Femur (tissue), 1 donor: ENCODE data around the gene CZIB.

Source experiments
- DNase-seq: peaks from one replicate; pipeline ENCODE4 v3.0.0-alpha.2; 2017

The CZIB gene

DNA sequence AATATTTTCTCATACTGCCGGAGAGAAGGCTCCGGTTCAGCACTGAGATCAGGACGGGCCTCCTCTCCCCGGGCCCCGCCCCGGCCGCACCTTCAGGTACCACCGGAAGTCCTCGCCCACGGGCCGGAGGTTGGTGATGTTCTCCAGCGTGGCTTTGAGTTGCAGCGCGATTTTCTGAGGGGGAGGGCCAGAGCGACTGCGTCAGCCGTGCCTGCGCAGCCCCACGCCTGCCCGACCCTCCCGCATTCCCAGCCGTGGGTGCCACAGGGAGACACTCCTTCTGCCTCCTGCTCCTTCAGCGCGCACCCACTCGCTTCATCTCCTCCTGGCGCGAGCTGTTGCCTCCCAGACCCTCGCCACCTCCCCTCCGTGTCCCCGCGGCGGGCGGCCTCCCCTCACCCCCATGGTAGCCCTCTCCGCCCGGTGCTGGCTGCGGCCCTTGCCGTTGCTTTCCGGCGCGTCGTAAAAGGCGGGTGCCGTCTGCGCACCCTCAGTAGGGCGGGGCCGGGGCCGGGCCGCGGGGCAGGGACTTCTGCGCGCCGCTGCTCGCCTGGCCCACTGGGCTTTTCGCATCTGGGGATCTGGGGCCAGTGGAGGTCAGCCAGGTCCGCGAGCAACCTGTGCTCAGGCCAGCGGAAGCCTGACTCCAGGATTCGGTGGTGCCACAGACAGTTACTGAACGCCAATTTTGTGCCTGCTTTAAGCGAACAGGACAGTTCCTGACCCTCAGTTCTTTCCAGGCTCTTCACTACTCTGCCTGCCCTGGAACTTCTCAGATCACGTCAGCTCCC, at the start of gene CZIB:
Gene CZIB (minus strand): TSS at position 464 of the 791 bp plus-strand sequence. CDS start 59 bp downstream, at position 405.
- DNase-seq, result peak; percentile 95

DNA sequence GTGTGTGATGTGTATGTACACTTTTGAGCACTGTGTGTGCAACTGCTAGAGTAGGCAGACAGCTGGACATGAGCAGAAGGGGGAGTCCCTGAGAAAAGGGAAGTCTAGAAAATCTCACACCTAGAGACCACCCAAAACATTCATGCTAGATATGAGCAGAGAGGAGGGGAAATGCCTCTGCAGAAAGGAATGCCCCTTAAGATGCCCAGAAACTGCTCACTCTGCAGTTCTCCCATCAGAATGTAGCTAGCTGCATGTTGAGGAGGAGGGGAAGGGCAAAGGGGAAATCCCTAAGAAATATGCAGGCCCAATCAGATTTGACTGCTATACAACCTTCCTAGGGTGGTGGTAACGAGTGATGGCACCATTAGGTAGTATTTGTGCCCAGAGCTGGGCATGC, 49.7 kb upstream of the CZIB start:
- DNase-seq, result no peak

DNA sequence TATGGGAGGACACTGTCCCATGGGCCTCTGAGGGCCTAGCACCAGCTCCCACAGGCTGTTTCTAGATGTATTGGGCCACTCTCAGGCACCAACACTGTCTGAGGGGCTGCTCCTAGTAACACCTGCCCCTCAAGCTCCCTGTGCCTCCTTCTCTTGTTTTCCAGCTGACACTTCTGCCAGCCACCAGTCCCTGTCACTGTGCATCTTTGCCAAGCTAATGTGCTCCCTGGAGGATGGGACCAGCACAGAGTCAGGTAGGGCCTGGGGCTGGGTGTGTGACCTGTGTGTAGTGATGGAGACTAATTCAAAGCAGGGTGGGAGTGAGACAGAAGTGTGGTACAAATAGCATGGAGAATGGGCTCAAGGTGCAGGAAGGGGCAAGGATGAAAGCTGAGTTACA, 47.3 kb upstream of the CZIB start:
- DNase-seq, result no peak

DNA sequence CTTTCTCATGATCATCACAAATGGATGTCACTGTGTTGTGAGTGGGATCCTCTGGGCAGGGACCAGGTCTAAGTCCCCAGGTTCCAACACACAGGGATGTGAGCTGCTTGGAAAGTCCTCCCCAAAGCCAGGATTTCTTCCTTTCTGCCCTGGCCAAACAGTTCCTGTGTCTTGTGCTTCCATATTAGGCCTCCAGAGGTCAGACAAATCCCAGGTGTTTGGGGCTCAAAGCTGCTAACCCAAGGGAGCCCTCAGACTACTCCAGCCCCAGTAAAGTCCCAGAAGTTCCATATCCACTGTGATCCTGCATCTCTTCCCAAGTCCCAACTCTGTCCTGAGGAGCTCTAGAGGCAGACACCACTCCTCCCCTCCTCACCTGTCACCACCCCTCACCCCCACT, 45.6 kb upstream of the CZIB start:
- DNase-seq, result no peak

DNA sequence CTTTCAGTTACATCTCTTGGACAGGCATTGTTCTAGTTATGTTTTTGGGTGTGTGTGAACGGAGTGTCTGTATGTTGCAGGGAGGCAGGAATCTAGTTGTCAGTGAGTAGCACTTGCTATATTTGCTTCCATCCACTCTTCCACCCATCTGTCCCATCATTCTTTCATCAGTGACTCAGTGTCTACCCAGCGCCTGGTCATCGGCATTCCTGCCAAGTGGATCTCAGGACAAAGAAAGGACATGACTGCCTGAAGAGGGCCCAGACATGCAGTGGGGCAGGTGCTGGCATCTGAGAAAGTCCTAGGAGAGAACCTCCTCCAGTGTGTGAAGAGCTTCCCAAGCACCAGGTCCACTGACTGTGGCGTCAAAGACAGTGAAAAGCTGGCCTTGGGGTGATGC, 45.1 kb upstream of the CZIB start:
- no peak for DNase-seq

DNA sequence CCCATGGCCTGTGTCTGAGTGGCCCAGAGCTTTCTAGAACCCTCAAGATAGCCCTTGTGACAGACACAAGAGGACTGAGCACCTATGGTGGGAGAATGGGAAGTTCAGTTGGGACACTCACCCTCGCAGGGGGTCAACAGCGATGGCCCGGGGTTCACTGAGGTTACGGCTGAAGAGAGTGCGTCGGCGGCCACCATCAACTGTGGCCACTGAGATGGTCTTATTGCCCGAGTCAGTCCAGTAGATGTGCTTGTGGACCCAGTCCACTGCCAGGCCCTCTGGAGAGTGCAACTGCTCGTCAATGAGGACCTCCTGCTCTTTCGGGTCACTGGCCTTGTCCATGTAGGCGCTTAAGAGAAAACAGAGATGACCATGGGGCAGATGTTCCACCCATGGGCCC, 43.6 kb upstream of the CZIB start:
- DNase-seq, result no peak

DNA sequence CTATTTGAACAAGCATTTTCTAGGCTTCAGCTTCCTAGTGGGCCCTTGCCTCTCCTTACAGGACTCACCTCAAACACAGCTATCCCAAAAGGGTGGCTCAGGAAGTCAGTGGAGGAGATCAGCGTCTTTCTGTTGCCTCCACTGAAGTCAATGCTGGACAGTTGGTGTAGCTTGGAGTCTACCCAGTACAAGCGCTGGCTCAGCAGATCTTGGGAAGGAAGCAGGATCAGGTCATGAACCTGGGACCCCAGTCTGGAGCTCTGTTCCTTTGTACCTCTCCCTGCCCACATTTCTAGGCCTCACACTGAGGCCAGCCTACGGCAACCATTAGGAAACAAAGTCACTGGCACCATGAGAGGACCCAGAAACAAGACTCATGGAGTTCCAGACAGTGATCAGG, 41.6 kb upstream of the CZIB start:
- no peak for DNase-seq

DNA sequence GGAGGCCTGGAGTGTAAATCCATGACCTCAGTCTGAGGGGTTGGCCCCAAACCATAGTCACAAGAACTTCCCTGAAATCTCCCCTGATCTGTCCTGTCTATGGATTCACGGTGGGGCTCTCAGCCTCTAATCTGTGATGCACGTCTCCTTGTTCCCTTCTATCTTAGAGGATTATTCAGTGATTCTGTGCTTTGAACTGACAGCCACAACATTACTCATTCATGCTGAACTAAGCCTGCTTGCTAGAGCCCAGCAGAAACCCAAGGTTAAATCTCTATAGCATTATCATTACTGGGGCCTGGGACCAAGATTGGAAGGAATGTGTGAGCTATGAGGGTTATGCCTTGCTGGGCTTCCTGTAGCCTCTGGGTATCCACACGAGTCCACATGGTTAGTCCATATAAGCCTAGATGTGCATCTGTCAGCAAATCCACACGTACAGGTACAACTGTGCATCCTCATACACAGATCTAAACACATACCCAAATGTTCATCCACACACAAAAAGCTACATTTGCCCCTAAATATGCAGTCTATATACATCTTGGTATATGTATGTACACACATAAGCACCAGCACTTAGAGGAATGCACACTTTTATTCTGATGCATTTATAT, 40.3 kb upstream of the CZIB start:
- DNase-seq, result no peak

DNA sequence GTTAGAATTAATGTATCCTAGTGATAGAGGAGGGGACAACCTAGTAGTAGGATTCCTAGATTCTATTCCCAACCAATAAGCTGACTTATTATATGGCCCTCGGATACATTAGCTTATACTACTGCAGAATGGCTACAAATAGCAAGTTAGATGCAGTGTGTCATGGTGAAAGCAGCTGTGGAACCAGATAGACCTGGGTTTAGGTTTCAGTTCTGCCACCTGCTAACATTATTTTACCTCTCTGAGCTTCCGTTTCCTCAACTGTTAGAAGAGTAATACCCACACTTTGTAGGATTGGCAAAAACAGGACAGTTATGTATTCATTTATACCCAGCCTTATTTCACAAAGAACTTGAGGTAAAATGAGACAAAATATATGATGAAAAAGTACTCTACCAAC, 39.5 kb upstream of the CZIB start:
- no peak for DNase-seq

DNA sequence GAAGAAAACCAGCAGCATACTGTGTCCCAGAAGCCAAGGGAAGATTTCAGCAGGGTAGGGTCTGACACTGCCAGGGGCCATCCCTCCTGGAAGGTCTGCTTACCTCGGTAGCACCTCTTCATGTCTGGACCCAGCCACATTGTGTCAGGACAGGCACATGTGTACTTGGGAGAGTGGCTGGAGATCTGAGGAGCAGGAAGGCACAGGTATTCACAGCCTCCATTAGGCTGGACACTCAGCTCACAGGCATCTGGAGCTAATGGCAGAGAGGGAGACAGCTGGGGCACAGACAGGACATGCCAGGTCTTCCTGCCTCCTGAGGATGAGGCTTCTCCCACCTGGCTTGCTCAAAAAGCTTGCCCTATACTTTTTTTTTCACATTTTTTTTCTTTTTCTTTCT, 37.8 kb upstream of the CZIB start:
- DNase-seq, result no peak

DNA sequence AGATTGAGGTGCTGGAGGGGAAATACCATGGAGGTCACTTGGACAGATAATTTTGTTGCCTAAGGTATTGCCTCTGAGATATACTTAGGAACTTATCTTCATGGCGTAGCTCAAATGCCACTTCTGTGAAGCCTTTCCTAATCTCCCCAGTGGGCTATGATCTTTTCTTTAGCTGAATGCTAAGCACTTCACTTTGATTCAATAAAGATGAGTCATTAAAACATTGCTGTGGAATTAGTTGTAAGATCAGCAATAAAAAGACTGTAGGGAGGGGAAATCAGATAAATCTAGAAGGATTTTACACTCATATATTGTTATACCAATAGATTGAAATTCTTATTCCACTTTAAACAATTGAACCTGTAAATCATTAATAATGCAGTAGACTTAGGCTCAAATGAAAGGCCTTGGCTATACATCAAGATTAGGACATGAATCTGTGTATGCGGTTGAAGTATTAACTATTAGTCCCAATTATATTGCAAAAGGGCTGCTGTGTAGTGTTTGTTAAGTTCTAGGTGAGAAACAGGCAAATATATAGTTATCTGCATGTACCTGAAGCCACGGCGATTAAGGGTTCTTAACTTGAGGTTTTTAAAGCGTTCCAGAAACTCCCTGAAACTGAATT, 37.1 kb upstream of the CZIB start:
- DNase-seq, result no peak

DNA sequence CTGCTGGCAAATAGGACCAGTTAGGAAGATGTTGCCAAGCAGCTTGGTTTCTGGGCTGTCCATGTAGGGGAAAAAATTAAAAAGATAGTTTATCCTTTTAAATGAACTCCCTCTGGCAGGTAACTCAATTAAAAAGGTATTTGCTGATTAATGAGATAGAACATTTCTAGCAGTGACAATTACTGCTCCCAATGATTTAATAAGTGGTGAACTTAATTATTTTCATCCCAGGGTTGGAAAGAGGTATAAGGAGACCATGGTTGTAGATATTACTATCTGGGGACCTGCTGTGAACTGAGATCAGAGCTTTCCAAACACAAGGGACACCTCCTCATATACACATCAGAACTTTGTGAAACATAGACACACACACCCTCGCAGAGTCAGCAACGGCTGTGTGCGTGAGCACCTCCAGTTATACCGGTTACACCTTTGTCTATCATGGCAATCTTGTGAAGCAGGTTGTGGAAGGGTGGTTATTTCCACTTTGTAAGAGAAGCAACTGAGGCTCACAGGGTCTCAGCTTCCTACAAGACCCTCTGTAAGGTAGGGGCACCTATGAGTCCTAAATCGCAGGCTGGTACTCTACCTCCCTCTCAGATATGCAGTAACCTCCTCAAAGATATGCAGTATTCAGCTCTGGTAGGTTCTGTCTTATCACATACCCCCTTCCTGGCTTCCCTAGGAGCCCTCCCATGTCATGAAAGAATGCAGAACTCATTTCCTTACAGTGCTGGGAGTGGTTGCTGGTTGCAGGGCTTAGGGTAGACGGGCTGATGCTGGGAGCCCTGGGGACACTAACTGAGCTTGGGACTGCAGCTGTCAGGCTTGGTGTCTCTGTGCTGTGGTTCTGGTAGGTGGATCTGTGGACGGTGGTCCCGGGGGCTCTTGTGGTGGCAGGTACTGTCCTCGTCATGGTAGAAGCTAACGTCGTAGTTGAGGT, 36.3 kb upstream of the CZIB start:
- DNase-seq, result no peak

DNA sequence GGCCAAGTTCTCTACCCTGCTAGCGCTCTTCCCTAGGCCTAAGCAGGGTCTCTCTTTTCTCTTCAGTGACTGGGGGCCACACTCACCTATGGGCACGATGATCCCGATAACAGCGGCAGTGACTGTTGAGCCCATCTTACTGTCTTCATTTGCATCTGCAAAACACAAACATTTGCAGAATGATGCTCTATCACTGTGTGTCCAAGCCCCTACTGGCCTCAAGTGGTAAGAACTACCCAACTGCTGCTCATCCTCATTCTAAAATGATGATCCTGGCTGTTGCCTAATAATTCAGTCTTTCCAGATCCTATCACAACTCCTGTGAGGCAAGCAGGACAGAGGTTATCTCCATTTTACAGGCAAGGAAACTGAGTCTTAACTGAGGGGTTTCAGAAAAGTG, 34.6 kb upstream of the CZIB start:
- no peak for DNase-seq

DNA sequence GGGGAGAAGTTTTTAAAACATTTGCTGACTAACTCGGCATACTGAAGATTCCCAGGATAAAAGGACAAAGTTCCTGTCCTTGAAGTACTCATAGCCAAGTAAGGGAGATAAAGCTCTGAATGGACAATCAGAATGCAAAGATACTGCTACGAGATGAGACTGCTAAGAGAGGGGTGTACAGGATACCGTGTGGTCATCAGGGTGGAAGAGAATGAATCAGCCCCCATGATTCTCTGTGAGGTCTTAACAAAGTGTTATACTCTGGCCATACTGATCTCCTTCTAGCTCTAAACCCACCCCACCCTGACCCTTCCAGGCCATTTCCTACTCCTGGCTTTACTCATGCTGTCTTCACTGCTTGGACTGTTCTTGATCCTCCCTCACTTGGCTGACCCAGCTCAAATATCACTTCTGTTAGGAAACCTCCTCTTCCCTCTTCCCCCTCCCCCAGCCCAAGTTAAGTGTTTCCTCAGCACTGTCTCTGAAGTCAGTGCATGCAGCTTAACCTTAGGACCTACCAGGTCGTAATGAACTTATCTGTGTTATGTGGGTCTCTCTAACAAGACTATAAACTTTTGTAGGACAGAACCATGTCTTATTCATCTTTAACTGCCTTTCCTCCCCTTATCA, 33.7 kb upstream of the CZIB start:
- no peak for DNase-seq

DNA sequence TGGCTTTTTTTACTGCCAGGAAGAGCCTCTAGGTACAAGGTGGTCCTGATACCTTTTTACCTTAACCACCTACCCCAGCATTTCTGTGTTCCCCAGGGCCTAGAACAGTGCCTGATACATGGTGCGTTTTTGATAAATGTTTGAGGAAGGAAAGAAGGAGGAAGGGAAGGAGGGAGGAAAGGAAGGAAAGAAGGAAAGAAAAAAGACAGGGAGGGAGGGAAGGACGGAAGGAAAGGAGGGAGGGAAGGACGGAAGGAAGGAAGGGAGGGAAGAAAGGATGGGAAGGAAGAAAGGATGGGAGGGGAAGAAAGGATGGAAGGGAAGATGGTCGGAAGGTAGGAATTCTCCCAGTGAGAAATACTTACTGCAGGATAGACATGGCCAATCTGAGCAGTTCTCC, 29.9 kb upstream of the CZIB start:
- DNase-seq, result no peak

DNA sequence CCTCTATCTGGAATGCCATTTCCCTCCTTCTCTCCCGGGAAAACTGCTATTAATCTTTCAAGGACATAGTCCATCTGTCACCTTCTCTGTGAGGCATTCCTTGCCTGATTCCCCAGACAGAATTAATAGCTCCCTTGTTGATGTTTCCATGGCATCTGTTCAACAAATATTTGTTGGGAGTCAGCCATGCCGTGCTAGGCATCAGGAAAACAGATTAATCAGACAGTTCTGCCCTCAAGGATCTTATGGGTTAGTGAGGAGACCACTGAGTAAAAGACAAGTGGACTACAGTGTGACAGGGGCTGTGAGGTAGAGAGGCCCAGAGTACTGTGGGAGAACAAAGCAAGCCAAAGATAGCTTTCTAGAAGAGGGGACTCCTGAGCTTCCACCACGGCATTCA, 29.3 kb upstream of the CZIB start:
- no peak for DNase-seq

DNA sequence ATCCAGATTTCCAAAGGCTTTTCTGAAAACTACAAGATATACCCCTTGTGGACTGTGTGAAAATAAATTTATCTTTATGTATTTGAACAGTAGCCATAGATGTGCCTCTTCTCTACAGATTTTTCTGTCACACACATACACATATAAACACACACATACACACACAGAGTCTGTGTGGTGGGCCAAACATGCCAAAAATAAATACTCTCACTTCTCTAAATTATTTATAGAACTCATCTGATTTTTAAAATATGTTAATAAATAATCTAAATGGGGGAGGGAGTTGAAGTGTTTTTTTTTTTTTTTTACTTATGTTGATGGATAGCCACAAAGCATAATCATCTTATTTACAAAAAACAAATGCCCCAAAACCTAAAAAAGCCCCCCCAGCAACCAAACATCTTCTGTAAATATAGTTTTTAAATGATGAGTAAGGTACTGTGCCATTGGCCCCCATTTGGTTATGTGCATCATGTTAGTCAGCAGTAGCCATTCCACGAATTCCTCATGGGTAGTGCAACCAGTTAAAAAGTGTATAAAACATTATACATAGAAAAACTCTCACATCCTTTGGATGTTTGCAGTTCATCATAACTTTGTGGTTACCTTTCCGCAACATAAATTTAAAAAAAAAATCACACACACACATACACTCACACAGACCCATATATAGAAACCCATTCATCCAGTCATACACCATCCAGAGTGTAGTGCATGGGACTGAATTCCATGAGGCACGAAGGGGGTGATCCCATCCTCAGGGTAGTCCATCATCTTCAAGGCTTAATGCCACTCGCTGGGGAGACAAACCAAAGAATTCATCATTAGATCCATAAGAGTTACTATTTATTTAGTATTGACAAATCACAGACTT, 26.1 kb upstream of the CZIB start:
- DNase-seq, result no peak

DNA sequence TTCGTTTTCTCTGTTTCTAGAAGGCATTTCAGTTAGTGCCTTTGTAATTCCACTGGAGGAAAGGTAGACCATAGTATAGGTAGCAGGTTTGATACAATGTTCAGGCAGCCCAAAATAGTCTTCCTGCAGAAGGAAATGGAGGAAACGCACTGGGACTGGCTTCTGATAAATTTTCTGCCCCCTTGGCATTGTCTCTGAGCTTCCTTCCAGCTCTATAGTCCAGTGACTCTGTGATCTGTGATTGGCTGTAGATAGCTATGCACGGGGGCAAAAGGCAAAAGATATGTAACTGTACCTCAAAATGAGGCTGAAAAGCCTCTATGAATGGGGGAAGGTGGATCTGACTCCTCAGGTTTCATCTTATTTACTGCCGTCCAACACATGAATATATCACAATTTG, 23.7 kb upstream of the CZIB start:
- no peak for DNase-seq

DNA sequence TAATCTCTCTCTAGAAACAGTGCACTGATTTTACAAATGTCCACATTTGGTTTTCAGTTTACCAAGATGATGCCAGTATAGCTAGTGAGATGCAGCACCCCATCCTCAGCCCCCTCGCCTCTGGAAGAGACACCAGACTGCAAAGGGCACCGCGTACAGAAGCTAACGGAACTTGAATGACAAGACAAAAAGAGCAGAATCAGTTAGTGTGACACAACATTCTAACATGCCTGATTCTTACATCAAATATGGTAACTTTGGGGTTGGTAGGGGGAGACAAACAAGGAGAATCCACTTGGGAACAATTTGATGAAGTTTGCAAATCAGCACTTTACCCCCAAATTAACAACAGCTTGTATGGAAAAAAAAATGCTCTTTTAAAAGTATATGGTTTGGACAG, 21.9 kb upstream of the CZIB start:
- no peak for DNase-seq

DNA sequence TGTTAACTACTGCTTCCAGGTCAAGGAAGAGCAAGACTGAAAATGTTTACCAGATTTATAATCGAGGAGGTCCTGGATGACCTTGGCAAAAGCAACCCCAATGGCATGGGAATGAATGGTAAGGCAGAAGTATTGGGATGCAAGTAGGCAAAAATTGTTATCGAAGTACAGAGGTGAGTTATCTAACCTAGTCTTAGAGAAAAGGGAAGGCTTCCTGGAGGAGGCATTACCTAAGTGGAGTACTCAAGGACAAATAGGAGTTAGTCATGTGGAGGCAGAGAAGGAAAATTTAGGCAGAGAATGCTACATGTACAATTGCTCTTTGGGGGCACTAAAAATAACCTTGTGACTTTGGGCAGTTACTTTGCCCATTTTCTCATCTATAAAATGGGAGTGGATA, 21.4 kb upstream of the CZIB start:
- no peak for DNase-seq
